ENCODE results near the gene ZC3H11A.
A peak's percentile ranks its signal among the peaks of the same experiment; 100 is the strongest.
"Not testable (repeated sequence)": the region's sequence is repeated elsewhere in the genome, so short reads cannot be mapped to it uniquely, and the experiment has no call there.

ZC3H11A gene

GRCh38 chr1:203778789-203779188 is 16.6 kb upstream of the ZC3H11A start:
- no peak for TF ChIP-seq CTCF (IDR thresholded peaks at IDR 0.05; ENCODE audit: low read depth, low read length)
- DNase-seq (ENCODE audit: low read depth, low spot score): no peak
- in situ Hi-C loops (cut with HindIII; ENCODE audit: low sequenced_read_pairs): no loop called here
- H3K4me3 ChIP-seq (ENCODE audit: low read depth, low read length): no peak overlapping the region

- no peak for DNase-seq (ENCODE audit: low read depth, low spot score)
- no peak overlapping the region for H3K4me3 ChIP-seq (ENCODE audit: low read depth, low read length)
- TF ChIP-seq CTCF (IDR thresholded peaks at IDR 0.05; ENCODE audit: low read depth, low read length): no peak
- in situ Hi-C loops (cut with HindIII; ENCODE audit: low sequenced_read_pairs): no loop called here
Observed at GRCh38 chr1:203781962-203782361, 13.5 kb upstream of the ZC3H11A start.

GRCh38 chr1:203789966-203790365 is 5.5 kb upstream of the ZC3H11A start:
- DNase-seq (ENCODE audit: low read depth, low spot score): no peak
- in situ Hi-C loops (cut with HindIII; ENCODE audit: low sequenced_read_pairs): no loop called here
- H3K4me3 ChIP-seq (ENCODE audit: low read depth, low read length): no peak overlapping the region
- no peak for TF ChIP-seq CTCF (IDR thresholded peaks at IDR 0.05; ENCODE audit: low read depth, low read length)

- no peak for TF ChIP-seq CTCF (IDR thresholded peaks at IDR 0.05; ENCODE audit: low read depth, low read length)
- DNase-seq (ENCODE audit: low read depth, low spot score): no peak
- in situ Hi-C loops (cut with HindIII; ENCODE audit: low sequenced_read_pairs): no loop called here
Observed at GRCh38 chr1:203791498-203791897, 3.9 kb upstream of the ZC3H11A start.

GRCh38 chr1:203792486-203792885 is 2.9 kb upstream of the ZC3H11A start:
- no peak for TF ChIP-seq CTCF (IDR thresholded peaks at IDR 0.05; ENCODE audit: low read depth, low read length)
- in situ Hi-C loops (cut with HindIII; ENCODE audit: low sequenced_read_pairs): no loop called here
- no peak for DNase-seq (ENCODE audit: low read depth, low spot score)
- H3K4me3 ChIP-seq (ENCODE audit: low read depth, low read length): no peak overlapping the region

More at GRCh38 chr1:203791498-203791897, 3.9 kb upstream of the ZC3H11A start:
- H3K4me3 ChIP-seq (ENCODE audit: low read depth, low read length): no peak overlapping the region

- H3K4me3 ChIP-seq (ENCODE audit: low read depth, low read length); DNase-seq (ENCODE audit: low read depth, low spot score); in situ Hi-C loops (cut with HindIII; ENCODE audit: low sequenced_read_pairs): not testable (repeated sequence)
Observed at GRCh38 chr1:203793561-203793960, 1.9 kb upstream of the ZC3H11A start.

GRCh38 chr1:203794764-203795440 is 521 bp upstream of the ZC3H11A start:
- in situ Hi-C loops (cut with HindIII; ENCODE audit: low sequenced_read_pairs): no loop called here
- DNase-seq (ENCODE audit: low read depth, low spot score): no peak
- H3K4me3 ChIP-seq (ENCODE audit: low read depth, low read length): peak overlapping the region; percentile 93
- TF ChIP-seq CTCF (IDR thresholded peaks at IDR 0.05; ENCODE audit: low read depth, low read length): no peak

Data from astrocyte of the spinal cord (primary cell).